HEK293T (cell line): ENCODE results near the gene PHLPP1.

Experiments used
- ARNT ChIP-seq: fragments of 450-650 bp; IDR thresholded peaks from 2 replicates; pipeline ENCODE4 v1.6.1; 2017; ENCODE audit warnings: mild to moderate bottlenecking
- BHLHE40 ChIP-seq: fragments of 450-650 bp; IDR thresholded peaks from 2 replicates; pipeline ENCODE4 v1.6.1; 2016; ENCODE audit warnings: mild to moderate bottlenecking, moderate library complexity, borderline replicate concordance
- FOXM1 ChIP-seq: fragments of 450-650 bp; IDR thresholded peaks from 2 replicates; pipeline ENCODE4 v1.6.1; 2017; ENCODE audit warnings: mild to moderate bottlenecking, borderline replicate concordance
- NFRKB ChIP-seq: fragments of 450-650 bp; IDR thresholded peaks from 2 replicates; pipeline ENCODE4 v1.6.1; 2016; ENCODE audit warnings: mild to moderate bottlenecking, moderate library complexity
- ZNF384 ChIP-seq: fragments of 450-650 bp; IDR thresholded peaks from 2 replicates; pipeline ENCODE4 v1.6.1; 2016

DNA sequence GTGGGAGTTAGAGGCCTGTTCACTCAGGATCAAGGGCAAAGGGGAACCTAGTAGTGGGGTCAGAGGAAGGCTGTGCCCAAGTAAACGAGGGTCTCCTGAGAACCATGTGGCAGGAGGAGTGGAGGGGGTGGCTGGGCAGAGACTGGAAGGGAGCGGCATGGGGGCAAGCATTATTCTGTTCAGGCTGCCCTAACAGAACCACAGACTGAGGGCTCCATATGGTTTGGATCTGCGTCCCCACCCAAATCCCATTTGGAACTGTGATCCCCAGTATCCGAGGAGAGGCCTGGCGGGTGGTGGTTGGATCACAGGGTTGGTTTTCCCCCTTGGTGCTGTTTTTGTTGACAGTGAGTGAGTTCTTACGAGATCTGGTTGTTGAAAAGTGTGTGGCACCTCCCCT, 287.0 kb downstream of the PHLPP1 start:
- no peak for TF ChIP-seq BHLHE40
- no peak for TF ChIP-seq ZNF384
- TF ChIP-seq ARNT: no peak
- TF ChIP-seq NFRKB: no peak
- no peak for TF ChIP-seq FOXM1
